Thyroid gland (tissue), 4 donors: ENCODE measurements around the gene SLC17A6. TPM values are rescaled to one million over a fixed set of nuclear protein-coding genes. Genes with fewer than 3 reads are reported as not detected.

ENCODE experiments used
- DNase-seq, 2 donors: peaks; one replicate each; pipeline ENCODE4 v3.0.0-alpha.2; 2019
- H3K27ac ChIP-seq, 3 donors: fragments of 200-600 bp; sonication (generic); 1 replicate in 2 of 3; 2 replicates in 1 of 3; pipeline ENCODE4 v1.5.1; 2016 to 2019; ENCODE audit warnings: mild to moderate bottlenecking in 1 of 3, moderate library complexity in 1 of 3
- H3K27me3 ChIP-seq: fragments of 200-600 bp; sonication (generic); one replicate; pipeline ENCODE4 v1.5.1; 2019
- H3K36me3 ChIP-seq, 2 donors: fragments of 200-600 bp; sonication (generic); one replicate each; pipeline ENCODE4 v1.5.1; 2016 to 2019
- H3K4me1 ChIP-seq, 2 donors: fragments of 200-600 bp; sonication (generic); one replicate each; pipeline ENCODE4 v1.5.1; 2017 to 2019
- H3K4me3 ChIP-seq, 3 donors: fragments of 200-600 bp; sonication (generic); replicated peaks in 1 of 3; 1 replicate in 2 of 3; 2 replicates in 1 of 3; pipeline ENCODE4 v1.5.1; 2016; ENCODE audit warnings: mild to moderate bottlenecking in 1 of 3
- H3K9me3 ChIP-seq: fragments of 200-600 bp; sonication (generic); one replicate; pipeline ENCODE4 v1.5.1; 2017
- POLR2A ChIP-seq, 2 donors: fragments of 450-650 bp; IDR thresholded peaks; one replicate each; pipeline ENCODE4 v1.6.1; 2017; ENCODE audit warnings: antibody characterized with exemption in 2 of 2, mild to moderate bottlenecking in 2 of 2, moderate library complexity in 1 of 2
- WGBS, 2 donors: methylation state at CpG; one replicate each; pipeline ENCODE4 v1.1.5; 2017; 5-methylcytosine and 5-hydroxymethylcytosine counted together
- intact Hi-C: fragments of 100-400 bp; cut with DNase I; formaldehyde crosslinking; loops from one replicate; pipeline ENCODE4 v1.15.1; 2023
- total RNA-seq, 4 donors: library from RNA; depleted of rRNA; stranded (reverse); fragments of >200 nt; gene quantifications; one replicate each; pipeline ENCODE4 v1.2.3, GENCODE V29; 2016
- TF ChIP-seq, protein P1 (sequence below), 6 experiments: fragments of 200-600 bp in 3 of 6; fragments of 450-650 bp in 3 of 6; sonication (generic) in 3 of 6; IDR thresholded peaks; one replicate each; pipeline ENCODE4 v1.5.1; 2016 to 2019; ENCODE audit warnings: antibody characterized with exemption in 6 of 6, mild to moderate bottlenecking in 2 of 6, inconsistent platforms in 1 of 6, moderate library complexity in 1 of 6

SLC17A6 gene
- total RNA-seq: not detected

DNA sequence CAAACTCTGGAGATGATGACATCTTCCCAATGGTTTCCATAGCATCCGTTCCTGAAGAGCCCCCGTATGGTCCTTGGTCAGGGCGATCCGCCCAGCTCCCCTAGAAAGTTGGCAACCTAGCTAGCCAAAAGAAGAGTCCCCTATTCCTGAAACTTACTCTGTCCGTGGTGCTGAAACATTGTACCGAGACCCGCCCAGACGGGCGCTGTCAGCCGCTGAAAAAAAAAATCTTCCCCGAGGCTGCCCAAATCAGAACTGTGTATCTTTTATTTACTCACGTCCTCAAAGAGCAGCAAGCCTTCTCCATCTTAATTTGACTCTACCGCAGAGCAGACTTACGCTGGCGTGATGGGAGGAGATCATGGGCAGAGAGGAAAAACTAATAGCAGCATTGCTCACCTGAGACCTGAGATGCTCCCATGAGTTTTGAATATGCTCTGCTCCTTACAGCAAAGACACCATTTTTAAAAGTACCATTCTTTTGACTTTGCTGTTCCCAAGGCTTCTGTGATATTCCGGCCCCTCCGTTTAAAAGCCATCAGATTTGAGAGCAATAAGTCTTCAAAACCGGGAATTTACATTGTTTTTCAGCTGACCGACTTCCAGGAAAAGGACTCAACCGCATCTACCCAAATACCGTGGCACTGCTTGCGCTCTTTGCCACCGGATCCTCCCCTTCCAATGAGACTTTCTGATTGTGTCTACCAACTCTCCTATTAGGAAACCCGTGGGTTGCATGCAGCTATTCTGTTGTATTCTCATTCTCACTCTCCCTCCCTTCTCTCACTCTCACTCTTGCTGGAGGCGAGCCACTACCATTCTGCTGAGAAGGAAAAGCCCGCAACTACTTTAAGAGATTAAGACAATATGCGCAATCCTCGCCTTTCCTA, at the start of gene SLC17A6:
TSS of gene SLC17A6 (plus strand) at position 786 of the 890 bp plus-strand sequence. CDS start 153 bp downstream, outside the sequence.
- intact Hi-C loops: loop anchor here (10.0 kb wide), 1 partner anchor 447 kb away; no protein-coding TSS in a partner anchor

DNA sequence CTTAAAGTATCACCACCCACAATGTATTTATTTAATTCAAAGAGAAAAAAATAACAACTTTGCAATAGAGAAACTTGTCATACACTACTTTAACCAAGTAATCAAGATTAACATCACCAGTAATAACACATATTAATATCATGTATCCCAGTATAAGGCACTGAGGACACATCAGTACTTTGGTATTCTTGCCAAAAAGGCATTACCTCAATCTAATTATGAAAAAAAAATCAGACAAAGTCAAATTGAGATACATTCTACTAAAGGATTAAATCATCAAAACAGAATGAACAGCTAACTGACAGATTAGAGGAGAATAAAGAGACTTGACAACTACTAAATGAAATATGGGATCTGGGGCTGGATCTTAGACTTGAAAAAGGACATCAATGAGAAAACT, 35.8 kb upstream of the SLC17A6 start:
- no peaks in the 10 kb centered on the region for H3K27me3 ChIP-seq
- H3K4me1 ChIP-seq: no peaks in the 10 kb centered on the region
- intact Hi-C loops: no loop called here
- H3K9me3 ChIP-seq: no peaks in the 10 kb centered on the region
- TF ChIP-seq, protein P1, sequence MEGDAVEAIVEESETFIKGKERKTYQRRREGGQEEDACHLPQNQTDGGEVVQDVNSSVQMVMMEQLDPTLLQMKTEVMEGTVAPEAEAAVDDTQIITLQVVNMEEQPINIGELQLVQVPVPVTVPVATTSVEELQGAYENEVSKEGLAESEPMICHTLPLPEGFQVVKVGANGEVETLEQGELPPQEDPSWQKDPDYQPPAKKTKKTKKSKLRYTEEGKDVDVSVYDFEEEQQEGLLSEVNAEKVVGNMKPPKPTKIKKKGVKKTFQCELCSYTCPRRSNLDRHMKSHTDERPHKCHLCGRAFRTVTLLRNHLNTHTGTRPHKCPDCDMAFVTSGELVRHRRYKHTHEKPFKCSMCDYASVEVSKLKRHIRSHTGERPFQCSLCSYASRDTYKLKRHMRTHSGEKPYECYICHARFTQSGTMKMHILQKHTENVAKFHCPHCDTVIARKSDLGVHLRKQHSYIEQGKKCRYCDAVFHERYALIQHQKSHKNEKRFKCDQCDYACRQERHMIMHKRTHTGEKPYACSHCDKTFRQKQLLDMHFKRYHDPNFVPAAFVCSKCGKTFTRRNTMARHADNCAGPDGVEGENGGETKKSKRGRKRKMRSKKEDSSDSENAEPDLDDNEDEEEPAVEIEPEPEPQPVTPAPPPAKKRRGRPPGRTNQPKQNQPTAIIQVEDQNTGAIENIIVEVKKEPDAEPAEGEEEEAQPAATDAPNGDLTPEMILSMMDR (IDR thresholded peaks at IDR 0.05): no peak
- TF ChIP-seq POLR2A (IDR thresholded peaks at IDR 0.05): no peak
- no peak overlapping the region for H3K4me3 ChIP-seq
- H3K27ac ChIP-seq: no peak overlapping the region
- no peaks in the 10 kb centered on the region for H3K36me3 ChIP-seq
- DNase-seq: no peak

More for the DNA sequence above, at the start of gene SLC17A6:
- TF ChIP-seq POLR2A (IDR thresholded peaks at IDR 0.05): no peak
- TF ChIP-seq, protein P1 (IDR thresholded peaks at IDR 0.05): no peak
- peaks cover 12% of the 10 kb centered on the region for H3K27me3 ChIP-seq
- peak in 1 of 2 donors; percentile 10 for DNase-seq
- H3K4me3 ChIP-seq: no peak within 1 kb of the TSS
- H3K36me3 ChIP-seq: no peaks in the 10 kb centered on the region
- H3K4me1 ChIP-seq: no peaks in the 10 kb centered on the region
- WGBS, 2 donors: 4% methylated on average over 28 of the region's 28 CpGs
- no peaks in the 10 kb centered on the region for H3K9me3 ChIP-seq
- no peak within 1 kb of the TSS for H3K27ac ChIP-seq

DNA sequence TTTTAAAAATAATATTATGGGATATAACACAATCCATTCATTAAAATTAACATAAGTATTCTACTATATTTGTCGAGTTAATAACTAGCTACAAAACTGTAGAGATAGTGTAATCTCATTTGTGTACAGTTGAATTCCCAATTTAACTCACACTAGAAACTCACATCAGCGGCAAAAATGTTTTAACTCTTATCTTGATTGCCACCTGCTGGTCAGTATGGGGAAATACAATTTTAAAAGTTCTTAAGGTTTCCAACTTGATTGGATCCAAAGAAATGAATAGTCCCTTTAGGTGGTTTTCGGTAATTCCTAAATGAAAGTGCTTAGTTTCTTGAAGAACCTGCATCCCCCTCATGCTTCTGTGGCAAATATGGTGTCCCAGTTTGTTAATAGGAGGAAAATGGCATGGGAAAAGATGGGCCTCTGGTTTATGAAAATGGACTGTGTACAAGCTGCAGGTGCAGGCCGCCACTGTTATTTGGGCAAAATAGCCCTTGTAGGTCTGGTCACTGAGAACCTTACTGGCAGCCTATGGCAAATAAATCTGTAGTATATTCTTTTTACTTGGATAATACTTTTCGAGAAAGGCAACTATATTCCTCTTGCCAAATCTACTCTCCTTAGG, 33.7 kb upstream of the SLC17A6 start:
- Histone ChIP-seq H3K36me3 (no peaks in the 10 kb centered on the region), H3K27me3 (no peaks in the 10 kb centered on the region), H3K4me3 (no peak overlapping the region), H3K9me3 (no peaks in the 10 kb centered on the region), H3K27ac (no peak overlapping the region), H3K4me1 (no peaks in the 10 kb centered on the region)
- 42% methylated on average over 5 of the region's 5 CpGs for WGBS, 2 donors
- DNase-seq: no peak
- intact Hi-C loops: no loop called here
- TF ChIP-seq, protein P1 (IDR thresholded peaks at IDR 0.05): peak in 5 of 6 experiments; percentile 31 to 66 (median 57)
- TF ChIP-seq POLR2A (IDR thresholded peaks at IDR 0.05): no peak

DNA sequence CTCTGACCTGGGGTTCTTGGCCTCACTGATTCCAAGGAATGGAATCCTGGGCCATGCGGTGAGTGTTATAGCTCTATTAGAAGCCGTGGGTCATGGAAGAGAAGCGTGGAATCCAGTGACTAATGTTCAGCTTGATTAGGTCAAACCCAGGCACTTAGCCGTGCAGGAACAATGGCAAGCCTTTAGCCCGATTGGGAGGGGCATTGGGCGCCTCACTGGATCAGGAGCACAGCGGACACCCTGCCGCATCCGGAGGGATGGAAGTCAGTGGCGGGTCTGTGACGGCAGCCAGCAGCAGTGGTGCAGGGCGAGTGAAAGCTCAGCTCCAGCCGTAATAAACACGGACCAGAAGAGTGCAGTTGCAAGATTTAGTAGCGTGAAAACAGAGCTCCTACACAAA, 20.5 kb upstream of the SLC17A6 start:
- Histone ChIP-seq H3K4me3 (no peak overlapping the region), H3K27ac (no peak overlapping the region), H3K4me1 (no peaks in the 10 kb centered on the region), H3K36me3 (no peaks in the 10 kb centered on the region), H3K9me3 (no peaks in the 10 kb centered on the region), H3K27me3 (no peaks in the 10 kb centered on the region)
- intact Hi-C loops: no loop called here
- TF ChIP-seq POLR2A (IDR thresholded peaks at IDR 0.05): no peak
- TF ChIP-seq, protein P1 (IDR thresholded peaks at IDR 0.05): no peak
- 88% methylated on average over 15 of the region's 15 CpGs for WGBS, 2 donors
- DNase-seq: no peak

DNA sequence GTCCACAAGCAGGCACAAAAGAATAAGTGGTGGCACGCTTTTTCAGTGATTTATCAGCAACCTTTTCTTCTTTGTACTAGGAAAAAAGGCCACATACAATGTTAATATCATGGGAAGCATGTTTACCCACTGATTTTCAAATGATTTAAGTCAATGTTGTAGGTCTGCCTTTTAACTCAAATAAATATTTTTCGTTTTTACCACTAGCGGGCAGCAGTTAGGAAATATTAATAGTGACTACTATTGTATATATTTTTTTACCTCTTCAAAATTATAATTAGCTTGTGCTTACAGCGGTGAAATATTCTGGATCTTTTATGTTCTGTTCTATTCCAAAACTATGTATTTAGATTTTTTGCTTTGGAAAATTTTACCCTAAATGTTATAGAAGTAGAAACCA, 6.4 kb upstream of the SLC17A6 start:
- DNase-seq: no peak
- intact Hi-C loops: loop anchor here (10.0 kb wide), 1 partner anchor 453 kb away; no protein-coding TSS in a partner anchor
- no peaks in the 10 kb centered on the region for H3K4me1 ChIP-seq
- H3K27ac ChIP-seq: no peak overlapping the region
- 53 to 66% methylated on average over 4 of the region's 4 CpGs for WGBS, 2 donors
- H3K4me3 ChIP-seq: no peak overlapping the region
- H3K9me3 ChIP-seq: no peaks in the 10 kb centered on the region
- H3K27me3 ChIP-seq: no peaks in the 10 kb centered on the region
- TF ChIP-seq POLR2A (IDR thresholded peaks at IDR 0.05): no peak
- TF ChIP-seq, protein P1 (IDR thresholded peaks at IDR 0.05): no peak
- H3K36me3 ChIP-seq: no peaks in the 10 kb centered on the region
